ELR (cell line): ENCODE measurements around the gene HPSE.
"Not testable (repeated sequence)": the region's sequence is repeated elsewhere in the genome, so short reads cannot be mapped to it uniquely, and the experiment has no call there.

Source experiments
- DNase-seq: peaks from one replicate; pipeline ENCODE4 v3.0.0-alpha.2; 2015; ENCODE audit warnings: low read depth

HPSE gene

GRCh38 chr4:83331956-83332355, 2.7 kb downstream of the HPSE start:
- DNase-seq, result no peak

GRCh38 chr4:83329521-83330110, 5.0 kb downstream of the HPSE start:
- DNase-seq, result peak; percentile 17

- no peak for DNase-seq
These were observed 6.0 kb downstream of the HPSE start for GRCh38 chr4:83328521-83329187.

GRCh38 chr4:83326546-83326945, 8.1 kb downstream of the HPSE start:
- no peak for DNase-seq

GRCh38 chr4:83325306-83325705, 9.3 kb downstream of the HPSE start:
- not testable (repeated sequence) for DNase-seq

- DNase-seq, result no peak
These were observed 11.5 kb downstream of the HPSE start for GRCh38 chr4:83323136-83323535.

- peak; percentile 76 for DNase-seq
These were observed 14.1 kb downstream of the HPSE start for GRCh38 chr4:83320548-83320947.

- DNase-seq, result no peak
These were observed 16.0 kb downstream of the HPSE start for GRCh38 chr4:83318666-83319065.

GRCh38 chr4:83317671-83318070, 17.0 kb downstream of the HPSE start:
- DNase-seq, result no peak

- DNase-seq, result peak; percentile 50
These were observed 18.0 kb downstream of the HPSE start for GRCh38 chr4:83316459-83317165.

- DNase-seq, result no peak
These were observed 19.2 kb downstream of the HPSE start for GRCh38 chr4:83315341-83315870.

- DNase-seq, result no peak
These were observed 26.0 kb downstream of the HPSE start for GRCh38 chr4:83308672-83309071.

- DNase-seq, result no peak
These were observed 26.7 kb downstream of the HPSE start for GRCh38 chr4:83307920-83308319.

GRCh38 chr4:83305187-83305586, 29.5 kb downstream of the HPSE start:
- no peak for DNase-seq

GRCh38 chr4:83297548-83298260, 36.9 kb downstream of the HPSE start:
- no peak for DNase-seq

- no peak for DNase-seq
These were observed 41.2 kb downstream of the HPSE start for GRCh38 chr4:83293305-83294046.

- DNase-seq, result not testable (repeated sequence)
These were observed 44.4 kb downstream of the HPSE start for GRCh38 chr4:83290059-83290774.

- DNase-seq, result not testable (repeated sequence)
These were observed 46.3 kb downstream of the HPSE start for GRCh38 chr4:83288381-83288780.

- peak; percentile 60 for DNase-seq
These were observed 49.6 kb downstream of the HPSE start for GRCh38 chr4:83285055-83285407.

GRCh38 chr4:83284193-83285054, 50.2 kb downstream of the HPSE start, which contains the start of gene COQ2:
COQ2 (minus strand) TSS chr4:83284798; CDS start chr4:83284764, 34 bp downstream.
- DNase-seq, result peak; percentile 92
